Measurements from ENCODE around the gene CDK11B.
A peak's percentile ranks its signal among the peaks of the same experiment; 100 is the strongest.
"Not testable (repeated sequence)": the region's sequence is repeated elsewhere in the genome, so short reads cannot be mapped to it uniquely, and the experiment has no call there.

CDK11B gene

GRCh38 chr1:1598051-1598719 lies 60.6 kb downstream of the CDK11B start:
- no peak overlapping the region for H3K4me3 ChIP-seq (replicated peaks in 1 of 2; ENCODE audit: low read depth in 2 of 2, low read length in 2 of 2)
- TF ChIP-seq CTCF (IDR thresholded peaks at IDR 0.05; ENCODE audit: low read depth, low read length): no peak
- no peak for DNase-seq (ENCODE audit: low read depth in 2 of 2)

DNA sequence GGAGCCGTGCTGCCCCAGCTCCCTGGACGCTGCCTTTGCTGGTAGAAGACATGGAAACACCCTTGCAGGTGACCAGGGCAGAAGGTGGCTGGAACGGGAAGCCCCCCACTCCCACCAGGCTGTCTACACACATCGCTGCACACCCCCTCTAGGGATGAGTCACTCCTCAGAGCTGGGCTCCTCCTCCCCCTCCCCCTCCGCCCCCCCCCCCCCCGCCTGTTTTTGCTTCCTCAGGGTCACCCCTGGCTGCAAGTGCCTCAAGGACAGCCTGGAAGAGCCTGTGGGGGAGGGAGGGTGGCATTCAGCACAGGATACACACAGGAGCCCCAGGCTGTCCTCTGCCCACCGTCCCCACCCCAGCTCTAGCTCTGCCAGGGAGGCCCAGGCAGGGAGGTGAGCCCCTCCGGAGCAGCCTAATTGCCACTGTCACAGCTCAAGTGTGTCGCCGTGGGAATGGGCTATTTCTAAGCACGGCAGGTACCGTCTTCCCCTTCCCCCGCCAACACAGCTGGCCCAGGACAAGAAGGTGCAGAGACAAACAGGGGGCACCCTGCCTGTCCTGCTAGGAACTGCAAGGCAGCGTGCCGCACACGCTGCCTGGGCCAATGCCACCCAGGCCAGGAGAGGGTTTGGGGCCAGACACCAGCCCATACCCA lies 61.4 kb downstream of the CDK11B start:
- peak; percentile 59 for TF ChIP-seq CTCF (IDR thresholded peaks at IDR 0.05; ENCODE audit: low read depth, low read length)
- peak in 1 of 2 donors; percentile 16 for DNase-seq (ENCODE audit: low read depth in 2 of 2)

GRCh38 chr1:1596493-1597274 lies 62.1 kb downstream of the CDK11B start:
- no peak for DNase-seq (ENCODE audit: low read depth in 2 of 2)
- H3K4me3 ChIP-seq (replicated peaks in 1 of 2; ENCODE audit: low read depth in 2 of 2, low read length in 2 of 2): no peak overlapping the region
- TF ChIP-seq CTCF (IDR thresholded peaks at IDR 0.05; ENCODE audit: low read depth, low read length): no peak

More for the DNA sequence above, 61.4 kb downstream of the CDK11B start:
- no peak overlapping the region for H3K4me3 ChIP-seq (replicated peaks in 1 of 2; ENCODE audit: low read depth in 2 of 2, low read length in 2 of 2)

GRCh38 chr1:1595341-1595740 lies 63.5 kb downstream of the CDK11B start:
- not testable (repeated sequence) for H3K4me3 ChIP-seq (replicated peaks in 1 of 2; ENCODE audit: low read depth in 2 of 2, low read length in 2 of 2); DNase-seq (ENCODE audit: low read depth in 2 of 2)

GRCh38 chr1:1594602-1595260 lies 64.1 kb downstream of the CDK11B start:
- DNase-seq (ENCODE audit: low read depth in 2 of 2): no peak
- no peak for TF ChIP-seq CTCF (IDR thresholded peaks at IDR 0.05; ENCODE audit: low read depth, low read length)
- no peak overlapping the region for H3K4me3 ChIP-seq (replicated peaks in 1 of 2; ENCODE audit: low read depth in 2 of 2, low read length in 2 of 2)

DNA sequence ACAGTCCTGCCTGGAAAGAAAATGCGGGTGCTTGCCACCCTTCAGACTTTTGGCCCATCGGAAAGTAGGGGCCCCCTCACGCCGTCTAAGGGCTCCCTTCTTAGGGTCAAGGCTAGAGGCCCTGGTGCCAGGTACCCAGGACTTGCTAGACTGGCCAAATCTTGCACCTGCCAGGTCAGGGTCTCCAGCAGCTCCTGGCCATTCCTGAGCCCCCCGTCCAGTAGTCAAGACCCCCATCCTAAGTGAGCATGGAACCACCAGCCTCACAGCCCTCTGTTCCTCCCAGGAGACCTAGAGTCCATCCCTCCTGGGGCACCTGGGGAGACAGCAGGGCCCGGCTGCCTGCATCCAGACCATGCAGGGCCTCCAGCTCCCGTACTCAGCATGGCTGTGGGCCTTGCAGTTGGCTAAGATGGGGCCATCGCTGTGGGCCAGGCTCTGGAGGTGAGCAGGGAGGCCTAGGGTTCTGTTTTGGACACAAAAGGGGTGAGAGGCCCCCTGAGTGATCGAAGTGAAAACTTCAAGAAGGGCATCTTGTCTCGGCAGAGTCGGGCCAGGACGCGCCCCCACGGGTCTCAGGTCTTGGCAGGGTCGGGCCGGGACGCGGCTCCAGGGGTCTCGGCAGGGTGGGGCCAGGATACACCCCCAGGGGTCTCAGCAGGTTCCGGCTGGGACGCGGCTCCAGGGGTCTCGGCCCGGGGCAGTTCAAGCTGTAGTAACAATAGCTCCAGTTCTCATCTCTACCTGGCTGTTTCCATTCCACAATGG lies 64.8 kb downstream of the CDK11B start:
- no peak overlapping the region for H3K4me3 ChIP-seq (replicated peaks in 1 of 2; ENCODE audit: low read depth in 2 of 2, low read length in 2 of 2)
- no peak for DNase-seq (ENCODE audit: low read depth in 2 of 2)
- TF ChIP-seq CTCF (IDR thresholded peaks at IDR 0.05; ENCODE audit: low read depth, low read length): no peak

Measured in cardiac fibroblast (primary cell).